DMS153 (cell line): ENCODE results near the gene COMP.
"Not testable (repeated sequence)": the region's sequence is repeated elsewhere in the genome, so short reads cannot be mapped to it uniquely, and the experiment has no call there.

Source experiments
- DNase-seq: peaks from one replicate; lab custom pipeline; 2025; lab: John Stamatoyannopoulos, UW

COMP gene

DNA sequence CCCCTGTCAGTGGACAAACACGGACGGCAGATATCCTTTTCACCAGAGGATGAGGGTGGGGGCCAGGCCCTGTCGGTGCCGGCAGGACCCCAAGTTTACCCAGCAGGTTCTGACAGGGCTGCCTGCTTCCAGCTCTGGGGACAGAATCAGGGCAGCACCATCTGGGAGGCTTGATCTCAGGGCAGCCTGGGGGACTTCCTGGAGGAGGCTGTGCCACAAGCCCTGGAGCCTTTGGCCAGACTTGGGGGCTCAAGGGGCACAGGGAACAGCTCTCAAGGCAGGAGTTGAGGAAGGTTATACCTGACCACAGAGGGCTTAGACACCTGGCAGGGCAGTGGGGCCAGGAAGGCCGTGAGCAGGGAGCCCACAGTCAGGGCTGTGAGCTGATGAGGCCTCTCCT lies 45.2 kb downstream of the COMP start:
- no peak for DNase-seq

DNA sequence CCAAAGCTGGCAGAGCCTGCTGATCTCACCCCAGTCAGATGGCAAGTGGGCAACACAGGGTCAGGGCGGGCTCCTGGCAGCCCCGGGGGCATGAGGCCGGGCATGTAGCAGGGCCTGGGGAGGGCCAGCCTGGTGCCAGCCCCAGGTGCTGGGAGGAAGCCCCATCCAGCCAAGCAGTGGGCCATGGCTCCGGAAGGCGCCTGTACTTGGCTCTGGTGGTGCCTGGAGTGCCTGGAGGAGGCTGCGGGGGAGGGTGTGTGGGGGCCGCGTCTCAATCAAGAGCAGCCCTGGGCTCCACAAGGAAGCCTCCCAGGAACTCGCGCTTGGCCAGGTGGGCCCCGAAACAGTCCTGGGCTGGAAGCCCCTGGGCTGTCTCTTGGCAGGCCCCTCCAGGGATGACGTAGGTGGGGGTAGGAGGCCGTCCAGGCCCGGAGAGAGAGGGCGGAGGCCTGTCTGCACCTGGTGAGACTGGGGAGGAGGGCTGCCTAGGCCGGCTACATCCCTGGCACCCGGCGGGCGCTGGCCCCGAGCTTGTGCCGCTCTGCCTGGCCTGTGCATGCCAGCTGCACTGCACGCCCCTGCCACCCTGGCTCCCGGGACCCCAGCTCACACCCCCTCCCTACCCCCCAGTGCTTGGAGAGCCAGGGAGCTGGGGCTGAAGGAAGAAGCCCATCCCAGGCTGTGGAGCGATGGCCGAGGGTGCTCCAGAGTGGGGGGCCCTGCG lies 45.9 kb downstream of the COMP start:
- no peak for DNase-seq

DNA sequence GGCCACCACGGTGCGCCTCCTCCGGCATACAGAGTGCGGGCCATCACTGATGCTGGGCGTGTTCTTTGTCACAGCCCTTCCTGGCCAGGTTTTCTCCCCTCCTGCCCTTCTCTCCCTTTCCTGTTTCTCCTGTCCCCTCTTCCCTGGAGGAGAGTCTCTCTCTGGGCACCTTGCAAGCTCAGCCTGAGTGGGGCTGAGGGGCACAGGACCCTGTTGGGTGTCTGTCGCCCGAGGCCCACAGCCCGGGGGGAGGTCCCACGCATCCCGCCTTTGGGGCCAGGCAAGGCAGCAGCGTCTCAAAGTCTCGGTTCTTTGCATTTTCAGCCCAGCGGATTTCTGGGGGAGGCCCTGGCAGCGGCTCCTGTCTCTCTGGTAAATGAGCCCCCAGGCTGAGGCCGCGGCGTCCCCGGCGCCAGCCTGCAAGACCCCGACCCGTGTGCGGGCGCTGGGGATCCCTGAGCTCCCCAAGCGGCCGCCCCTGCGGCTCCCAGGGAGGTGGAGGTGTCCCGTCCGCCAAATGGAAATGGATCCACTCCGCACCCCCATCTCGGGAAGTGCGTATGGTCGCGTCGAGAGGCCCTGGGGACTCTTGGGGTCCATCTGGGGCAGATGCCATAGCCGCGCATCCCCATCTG lies 47.2 kb downstream of the COMP start:
- no peak for DNase-seq

DNA sequence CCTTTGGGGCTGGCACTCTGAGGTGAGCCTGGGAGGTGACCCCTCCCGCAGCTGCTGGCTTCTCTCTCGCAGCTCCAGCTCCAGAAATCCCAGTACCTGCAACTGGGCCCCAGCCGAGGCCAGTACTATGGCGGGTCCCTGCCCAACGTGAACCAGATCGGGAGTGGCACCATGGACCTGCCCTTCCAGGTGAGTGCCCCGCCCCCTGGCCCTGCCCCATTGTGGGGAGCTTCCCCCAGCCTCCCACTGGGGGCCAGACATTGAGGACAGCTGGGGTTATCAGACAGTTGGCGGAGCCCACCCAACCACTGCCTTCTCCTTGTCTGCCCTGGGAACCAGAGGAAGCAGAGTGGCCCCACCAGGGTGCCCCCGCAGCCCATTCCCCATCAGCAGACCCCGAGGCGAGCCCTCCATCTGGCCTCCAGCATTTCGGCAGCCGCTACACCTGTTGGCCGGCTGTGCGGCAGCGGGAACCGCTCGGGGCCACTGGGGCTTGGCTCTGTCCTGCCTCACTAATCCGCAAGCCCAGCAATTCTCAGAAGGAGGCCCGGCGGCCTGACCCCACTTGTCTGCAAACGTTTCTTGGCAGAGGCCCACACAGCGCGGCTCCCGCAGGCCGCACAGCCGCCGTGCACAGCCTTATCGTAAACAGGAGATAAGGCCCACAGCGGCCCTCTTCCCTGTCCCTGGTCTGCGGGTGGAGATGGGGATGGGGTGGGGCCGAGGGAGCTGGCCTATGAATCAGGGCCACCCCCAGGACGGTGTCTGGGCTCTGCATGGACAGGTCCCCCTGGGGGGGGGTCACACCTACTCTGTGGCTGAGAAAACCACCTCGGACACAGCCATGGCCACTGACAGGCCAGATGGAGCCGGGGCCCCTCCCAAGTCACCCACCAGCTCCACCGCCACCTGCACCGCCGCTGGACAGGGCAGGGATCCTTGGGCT lies 48.0 kb downstream of the COMP start:
- peak; percentile 24 for DNase-seq

DNA sequence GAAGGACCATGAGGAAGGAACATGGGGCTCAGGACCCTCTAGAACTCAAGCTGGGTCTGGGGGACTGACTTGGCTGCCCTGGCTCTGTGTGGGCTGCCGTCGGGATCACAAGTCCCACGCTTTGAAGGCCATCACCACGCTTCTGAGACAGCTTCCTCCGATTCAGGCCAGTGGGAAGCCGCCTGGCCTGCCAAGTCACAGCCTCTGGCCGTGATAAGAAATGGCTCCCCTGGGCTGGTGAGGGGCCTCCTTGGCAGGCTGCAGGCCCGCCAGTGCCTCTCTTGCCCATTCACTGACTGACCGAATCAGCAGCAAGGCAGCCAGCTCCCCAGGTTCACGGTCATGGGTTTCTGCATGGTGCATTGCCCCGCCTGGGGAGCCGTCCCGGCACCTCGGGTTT lies 48.8 kb downstream of the COMP start:
- no peak for DNase-seq

DNA sequence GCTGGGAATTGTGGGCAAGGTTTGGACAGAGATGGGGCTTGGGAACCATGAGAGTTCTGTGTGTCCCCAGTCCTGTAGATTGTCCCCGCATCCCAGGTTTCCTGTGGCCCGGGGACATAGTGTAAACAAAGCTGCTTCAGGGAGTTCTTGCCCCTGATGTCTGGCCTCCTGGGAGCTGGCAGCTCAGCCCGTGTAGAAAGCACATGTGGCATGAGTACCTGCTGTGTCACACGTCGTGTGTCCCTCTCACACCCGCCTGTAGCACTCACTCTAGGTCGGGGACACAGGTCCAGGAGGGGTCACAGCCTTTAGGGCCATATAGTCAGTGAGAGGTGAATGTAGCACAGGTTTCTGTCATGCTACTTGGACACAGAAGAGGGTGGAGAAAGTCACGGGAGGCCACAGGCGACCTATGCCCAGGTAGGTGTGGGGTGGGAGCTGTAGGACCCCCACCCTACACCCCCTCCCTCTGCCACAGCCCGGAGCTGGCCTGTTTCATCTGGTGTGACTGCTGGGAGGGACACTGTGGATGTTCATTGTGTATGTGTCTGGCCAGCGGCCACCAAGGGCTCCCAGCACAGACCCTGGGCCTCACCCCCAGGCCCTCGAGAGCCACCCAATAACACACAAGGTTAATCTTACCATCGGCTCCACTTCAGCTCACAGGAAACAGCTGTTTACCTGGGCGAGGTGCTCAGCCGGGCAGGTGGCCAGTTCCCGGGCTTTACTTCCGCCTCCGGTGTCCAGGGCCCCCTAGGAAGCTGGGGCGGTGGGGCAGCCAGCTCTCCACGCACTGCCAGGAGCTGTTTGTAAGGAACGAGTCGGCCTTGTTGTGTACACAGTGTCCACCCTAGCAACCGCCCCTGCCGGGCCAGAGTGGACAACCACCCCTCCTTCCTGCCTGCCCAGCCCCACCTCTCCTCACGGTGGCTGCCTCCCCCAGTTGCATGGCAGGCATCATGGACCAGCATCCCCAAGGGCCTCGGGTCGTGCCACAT lies 49.7 kb downstream of the COMP start:
- peak; percentile 94 for DNase-seq

DNA sequence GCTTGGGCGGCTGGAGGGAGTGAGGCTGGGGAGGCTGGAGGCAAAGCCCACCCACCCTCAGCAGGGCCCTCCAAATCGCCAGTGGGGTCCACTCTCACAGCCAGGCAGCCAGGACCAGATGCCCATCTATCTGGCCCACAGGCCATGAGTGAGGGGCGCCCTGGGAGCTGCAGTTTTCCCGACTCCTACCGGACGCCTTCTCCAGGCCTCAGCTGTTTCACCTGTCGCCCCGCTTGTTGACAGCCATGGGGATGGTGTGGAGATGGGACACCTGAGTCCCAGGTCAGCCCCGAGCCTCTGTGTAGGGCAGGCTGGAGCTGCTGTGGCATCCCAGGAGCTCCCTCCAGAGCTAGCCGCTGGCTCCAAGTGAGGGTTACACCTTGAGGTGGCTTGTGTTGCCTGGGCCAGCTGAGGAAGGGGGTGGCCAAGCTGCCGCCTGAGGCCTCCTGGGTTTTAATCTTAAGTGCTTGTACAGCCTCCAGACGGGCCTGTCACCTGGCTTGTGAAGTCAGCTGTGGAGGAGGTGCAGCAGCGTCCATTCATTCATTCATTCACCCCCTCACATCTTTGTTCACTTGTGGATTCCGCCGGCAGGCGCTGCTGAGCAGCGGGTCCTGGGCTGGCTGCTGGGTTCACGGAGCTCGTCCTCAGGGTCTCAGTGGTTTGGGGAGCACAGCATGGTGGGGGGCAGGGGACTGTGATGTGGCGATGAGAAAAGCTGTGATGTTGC lies 52.0 kb downstream of the COMP start:
- DNase-seq = no peak

DNA sequence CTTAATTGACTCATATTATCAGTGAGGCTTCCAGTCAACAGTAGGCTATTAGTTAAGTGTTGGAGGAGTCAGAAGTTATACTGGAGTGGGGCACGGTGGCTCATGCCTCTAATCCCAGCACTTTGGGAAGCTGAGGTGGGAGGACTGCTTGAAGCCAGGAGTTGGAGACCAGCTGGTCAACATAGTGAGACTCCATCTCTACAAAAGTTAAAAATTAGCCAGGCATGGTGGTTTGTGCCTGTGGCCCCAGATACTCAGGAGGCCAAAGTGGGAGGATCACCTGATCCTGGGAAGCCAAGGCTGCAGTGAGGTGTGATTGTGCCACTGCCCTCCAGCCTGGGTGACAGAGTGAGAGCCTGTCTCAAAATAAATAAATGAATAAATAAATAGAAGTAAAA lies 53.2 kb downstream of the COMP start:
- DNase-seq = no peak

DNA sequence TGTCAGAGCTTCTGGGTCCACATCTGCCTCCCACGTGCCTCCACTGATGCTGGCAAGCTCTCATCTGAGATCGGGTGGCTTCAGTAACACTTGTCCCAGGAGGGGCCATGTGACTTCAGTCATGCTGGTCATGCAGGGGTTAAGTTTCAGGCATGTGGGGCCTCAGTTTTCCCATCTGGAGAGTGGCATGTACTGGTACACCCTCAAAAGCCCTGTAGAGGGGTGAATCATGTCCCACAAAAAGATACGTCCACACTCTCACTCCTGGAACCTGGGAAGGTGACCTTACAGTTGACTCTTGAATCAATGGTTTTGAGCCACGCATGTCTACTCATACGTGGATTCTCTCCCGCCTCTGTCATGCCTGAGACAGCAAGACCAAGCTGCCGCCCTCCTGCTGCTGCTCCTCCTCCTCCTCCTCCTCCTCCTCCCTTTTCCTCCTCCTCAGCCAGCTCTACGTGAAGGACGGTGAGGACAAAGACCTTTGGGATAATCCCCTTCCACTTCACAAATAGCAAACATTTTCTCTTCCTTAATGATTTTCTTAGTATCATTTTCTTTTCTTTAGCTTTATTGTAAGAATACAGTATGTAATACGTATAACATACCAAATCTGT lies 53.7 kb downstream of the COMP start:
- DNase-seq = no peak

DNA sequence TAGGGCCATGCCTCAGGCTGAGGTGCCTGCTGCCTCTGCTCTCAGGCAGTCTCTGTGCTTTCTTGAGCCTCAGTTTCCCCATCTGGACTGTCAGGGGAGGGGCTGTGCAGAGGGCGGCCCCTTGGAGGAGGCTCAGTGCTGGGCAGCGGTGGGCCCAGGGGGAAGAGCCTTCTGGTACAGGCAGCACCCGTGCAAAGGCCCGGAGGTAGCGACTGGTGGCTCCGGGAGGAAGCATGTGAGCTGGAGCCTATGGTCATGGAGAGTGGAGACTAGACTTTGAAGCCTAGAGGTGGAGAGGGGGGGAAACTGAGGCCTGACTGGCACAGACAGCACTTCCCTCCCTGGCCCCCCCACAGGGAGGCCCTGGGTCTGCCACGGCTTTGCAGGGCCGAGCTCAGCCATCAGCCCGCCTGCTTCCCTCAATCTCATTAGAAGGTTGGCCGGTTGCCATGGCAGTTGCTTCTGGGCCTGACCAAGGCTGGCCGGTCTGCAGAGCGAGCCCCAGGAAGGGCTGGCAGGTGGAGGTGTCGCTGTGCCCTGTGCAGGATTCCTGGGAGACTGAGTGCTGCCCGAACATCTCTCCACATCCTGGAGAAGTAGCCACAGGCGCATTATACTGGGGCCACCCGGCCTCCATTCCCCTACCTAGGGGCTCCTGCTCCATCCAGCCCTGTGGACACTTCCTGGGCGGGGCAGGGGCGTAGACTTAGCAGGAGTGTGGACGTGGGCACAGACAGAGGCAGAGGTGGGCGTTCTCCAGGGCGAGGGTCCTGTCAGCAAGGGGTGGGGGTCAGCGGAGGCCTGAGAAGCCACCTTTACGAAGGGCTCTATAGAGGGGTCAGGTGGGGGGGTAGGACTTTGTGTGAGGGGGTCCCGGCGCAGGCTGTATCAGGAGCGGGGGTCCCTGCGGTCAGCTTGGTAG lies 54.4 kb downstream of the COMP start:
- no peak for DNase-seq

DNA sequence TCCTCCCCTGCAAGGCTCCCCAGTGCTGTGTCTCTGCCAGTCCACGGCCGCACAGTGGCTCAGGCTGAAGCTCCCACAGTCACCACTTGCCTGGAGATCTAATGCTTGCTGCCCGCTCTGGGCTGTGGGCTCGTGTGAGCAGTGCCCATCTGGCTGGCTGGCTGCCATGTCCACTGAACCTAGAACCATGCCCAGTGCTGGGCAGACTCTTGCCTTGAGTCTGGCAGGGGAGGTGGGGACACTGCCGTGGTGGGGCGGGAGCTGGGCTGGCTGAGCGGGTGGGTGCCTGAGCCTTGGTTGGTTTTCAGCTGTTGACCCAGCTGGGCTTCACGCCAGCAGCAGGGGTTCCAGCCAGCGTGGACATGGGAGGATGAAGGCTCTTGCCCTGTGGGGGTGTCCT lies 55.4 kb downstream of the COMP start:
- no peak for DNase-seq

DNA sequence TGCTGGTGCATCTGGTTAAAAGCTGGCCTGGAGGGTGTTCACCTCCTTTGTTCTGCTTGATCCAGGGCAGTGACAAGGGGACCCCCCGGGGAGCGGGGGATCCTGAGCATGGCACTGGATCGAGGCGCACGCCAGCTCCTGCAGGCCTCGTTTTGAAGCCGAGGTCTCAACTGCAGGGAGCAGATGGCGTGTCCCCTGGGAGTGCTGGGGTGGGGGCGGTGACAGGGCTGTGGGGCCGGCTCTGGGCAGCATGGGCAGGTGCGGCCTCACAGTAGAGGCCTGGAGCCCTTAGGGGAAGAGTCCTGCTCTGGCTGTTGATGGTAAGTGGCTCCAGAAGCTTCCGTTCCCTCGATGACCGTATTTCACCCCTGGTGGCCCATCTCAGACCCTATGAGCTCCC lies 55.8 kb downstream of the COMP start:
- DNase-seq = peak; percentile 73

DNA sequence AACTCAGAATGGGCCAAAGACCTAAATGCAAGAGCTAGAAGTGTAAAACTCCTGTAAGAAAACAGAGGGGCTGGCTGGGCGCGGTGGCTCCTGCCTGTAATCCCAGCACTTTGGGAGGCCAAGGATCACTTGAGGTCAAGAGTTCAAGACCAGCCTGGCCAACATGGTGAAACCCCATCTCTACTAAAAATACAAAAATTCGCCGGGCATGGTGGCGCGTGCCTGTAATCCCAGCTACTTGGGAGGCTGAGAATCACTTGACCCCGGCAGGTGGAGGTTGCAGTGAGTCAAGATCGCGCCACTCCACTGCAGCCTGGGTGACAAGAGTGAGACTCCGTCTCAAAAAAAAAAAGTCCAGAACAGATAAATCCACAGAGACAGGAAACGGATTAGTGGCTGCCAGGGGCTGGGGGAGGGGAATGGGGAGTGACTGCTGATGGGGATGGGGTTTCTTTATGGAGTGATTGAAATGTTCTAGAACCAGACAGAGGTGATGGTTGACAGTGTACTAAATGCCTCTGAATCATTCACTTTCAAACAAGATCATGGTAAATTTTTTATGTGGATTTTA lies 57.3 kb downstream of the COMP start:
- not testable (repeated sequence) for DNase-seq

DNA sequence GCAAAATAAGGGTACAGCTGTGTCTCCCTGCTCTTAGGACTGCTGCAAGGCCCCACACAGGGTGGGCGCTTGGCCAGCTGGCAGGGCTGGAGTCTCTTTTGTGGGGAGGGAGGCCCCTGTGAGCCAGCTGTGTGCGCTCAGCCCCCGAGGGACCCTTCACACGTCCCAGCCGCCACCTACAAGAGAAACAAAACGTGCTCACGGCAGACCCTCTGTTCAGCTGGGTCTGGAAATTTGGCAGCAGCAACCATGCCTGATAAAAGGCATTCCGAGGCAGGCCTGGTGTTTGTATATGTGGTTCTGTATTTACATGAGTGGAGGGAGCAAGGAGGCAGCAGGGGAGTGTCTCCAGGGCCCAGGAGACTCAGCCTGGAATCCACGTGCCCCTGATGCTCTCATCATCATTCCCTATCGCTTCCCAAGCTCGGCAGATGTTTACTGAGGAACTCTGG lies 57.9 kb downstream of the COMP start:
- DNase-seq = no peak
